Left ventricle myocardium inferior (tissue), 1 donor: Measurements from ENCODE around the gene ESR2. TPM values are rescaled to one million over a fixed set of nuclear protein-coding genes. Genes with fewer than 3 reads are reported as not detected.

Experiments used
- DNase-seq: peaks from one replicate; pipeline ENCODE4 v3.0.0-alpha.2; 2020
- H3K27ac ChIP-seq: fragments of 200-600 bp; replicated peaks from 2 replicates; pipeline ENCODE4 v1.8.0; 2021
- H3K27me3 ChIP-seq: fragments of 200-600 bp; 2 replicates; pipeline ENCODE4 v1.8.0; 2021; ENCODE audit warnings: low read depth
- H3K36me3 ChIP-seq: fragments of 200-600 bp; 2 replicates; pipeline ENCODE4 v1.8.0; 2021
- H3K4me1 ChIP-seq: fragments of 200-600 bp; 2 replicates; pipeline ENCODE4 v1.8.0; 2021
- H3K4me3 ChIP-seq: fragments of 200-600 bp; 2 replicates; pipeline ENCODE4 v1.8.0; 2021; ENCODE audit warnings: mild to moderate bottlenecking, moderate library complexity
- H3K9me3 ChIP-seq: fragments of 200-600 bp; replicated peaks from 2 replicates; pipeline ENCODE4 v1.8.0; 2021
- CTCF ChIP-seq: fragments of 200-600 bp; IDR thresholded peaks from 2 replicates; pipeline ENCODE4 v1.8.0; 2021; ENCODE audit warnings: antibody characterized with exemption, mild to moderate bottlenecking, borderline replicate concordance
- intact Hi-C: fragments of 100-400 bp; cut with micrococcal nuclease; formaldehyde crosslinking; loops from one replicate; pipeline ENCODE4 v1.11.0; 2022
- total RNA-seq: library from RNA; stranded (reverse); fragmentation: NEBNext Ultra II Directional; extraction: Animal tissue kit (Norgen Biotek cat#: 25700); gene quantifications from one replicate; pipeline ENCODE4 v1.2.1, GENCODE V29; 2021
- donor health status: DM: no; HTN: yes; CAD: no; lungs with severe emphysema.

The ESR2 gene
- total RNA-seq, 1 donor from 2014 or later: 1.0 TPM

- no peak for TF ChIP-seq CTCF
- Histone ChIP-seq H3K4me3 (peak overlapping the region; percentile 68), H3K9me3 (no peaks in the 10 kb centered on the region), H3K27me3 (no peaks in the 10 kb centered on the region), H3K27ac (peak overlapping the region; percentile 94), H3K36me3 (peaks cover 99% of the 10 kb centered on the region), H3K4me1 (peaks cover 89% of the 10 kb centered on the region)
- peak; percentile 76 for DNase-seq
- intact Hi-C loops: no loop called here
Measured at GRCh38 chr14:64220466-64220865, 73.7 kb downstream of the ESR2 start.

GRCh38 chr14:64220056-64220455, 74.1 kb downstream of the ESR2 start:
- no peaks in the 10 kb centered on the region for H3K9me3 ChIP-seq
- H3K4me3 ChIP-seq: peak overlapping the region; percentile 68
- intact Hi-C loops: no loop called here
- no peak for DNase-seq
- peak overlapping the region; percentile 94 for H3K27ac ChIP-seq
- peaks cover 89% of the 10 kb centered on the region for H3K4me1 ChIP-seq
- no peak for TF ChIP-seq CTCF
- H3K36me3 ChIP-seq: peaks cover 99% of the 10 kb centered on the region
- H3K27me3 ChIP-seq: no peaks in the 10 kb centered on the region

GRCh38 chr14:64218344-64219240, 75.6 kb downstream of the ESR2 start:
- Histone ChIP-seq H3K9me3 (no peaks in the 10 kb centered on the region), H3K27me3 (no peaks in the 10 kb centered on the region), H3K4me3 (peak overlapping the region; percentile 68), H3K27ac (peak overlapping the region; percentile 94), H3K36me3 (peaks cover 93% of the 10 kb centered on the region), H3K4me1 (peaks cover 93% of the 10 kb centered on the region)
- intact Hi-C loops: no loop called here
- peak; percentile 45 for DNase-seq
- TF ChIP-seq CTCF: no peak

GRCh38 chr14:64217834-64218233, 76.3 kb downstream of the ESR2 start:
- DNase-seq: no peak
- Histone ChIP-seq H3K9me3 (no peaks in the 10 kb centered on the region), H3K4me3 (peak overlapping the region; percentile 68), H3K36me3 (peaks cover 92% of the 10 kb centered on the region), H3K27ac (peak overlapping the region; percentile 94), H3K27me3 (no peaks in the 10 kb centered on the region), H3K4me1 (peaks cover 95% of the 10 kb centered on the region)
- intact Hi-C loops: no loop called here
- TF ChIP-seq CTCF: no peak

- TF ChIP-seq CTCF: no peak
- peaks cover 92% of the 10 kb centered on the region for H3K4me1 ChIP-seq
- peak overlapping the region; percentile 94 for H3K27ac ChIP-seq
- H3K4me3 ChIP-seq: peak overlapping the region; percentile 68
- no peaks in the 10 kb centered on the region for H3K9me3 ChIP-seq
- H3K27me3 ChIP-seq: no peaks in the 10 kb centered on the region
- intact Hi-C loops: no loop called here
- no peak for DNase-seq
- peaks cover 92% of the 10 kb centered on the region for H3K36me3 ChIP-seq
Measured at GRCh38 chr14:64217308-64217707, 76.9 kb downstream of the ESR2 start.
